ENCODE data around the gene GSAP.
"Not testable (repeated sequence)": the region's sequence is repeated elsewhere in the genome, so short reads cannot be mapped to it uniquely, and the experiment has no call there.

The GSAP gene

DNA sequence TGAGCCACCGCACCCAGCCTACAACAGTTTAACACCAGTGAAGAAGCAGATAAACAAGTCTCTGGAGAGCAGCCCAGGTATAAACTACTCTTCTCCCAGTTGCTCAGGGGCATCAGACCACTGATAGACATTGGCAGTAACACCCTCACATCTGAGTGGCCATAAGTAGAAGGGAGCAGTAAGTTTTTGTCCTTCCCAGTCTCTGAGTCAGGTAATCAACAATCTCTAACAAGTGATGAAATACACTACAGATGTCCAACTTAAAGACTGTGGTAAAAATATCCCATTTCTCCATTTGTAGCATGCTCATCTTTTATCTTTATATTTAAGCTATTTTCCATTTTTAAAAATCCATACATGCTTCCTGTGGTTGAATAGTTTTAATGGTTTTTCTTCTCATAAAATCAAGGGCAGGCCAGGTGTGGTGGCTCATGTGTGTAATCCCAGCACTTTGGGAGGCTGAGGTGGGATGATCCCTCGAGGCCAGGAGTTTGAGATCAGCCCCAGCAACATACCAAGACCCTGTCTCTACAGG is 78.6 kb downstream of the GSAP start:
- Histone ChIP-seq H3K9ac (ENCODE audit: low read depth in 1 of 2, low read length in 2 of 2) (no peak overlapping the region), H3K9me3 (ENCODE audit: control insufficient read depth in 1 of 2, low read length in 2 of 2) (no peaks in the 10 kb centered on the region), H3K4me1 (ENCODE audit: control insufficient read depth in 1 of 2, insufficient read depth in 2 of 2, low read length in 2 of 2) (peaks cover 0 to 4% of the 10 kb centered on the region in 2 donors), H3K27me3 (ENCODE audit: control insufficient read depth in 1 of 2, insufficient read depth in 2 of 2, low read length in 2 of 2) (no peaks in the 10 kb centered on the region), H3K4me3 (ENCODE audit: low read depth in 1 of 2, low read length in 2 of 2) (no peak overlapping the region), H3K27ac (ENCODE audit: low read depth, low read length) (no peak overlapping the region), H3K36me3 (ENCODE audit: control insufficient read depth in 1 of 2, insufficient read depth in 2 of 2, low read length in 2 of 2) (no peaks in the 10 kb centered on the region)

DNA sequence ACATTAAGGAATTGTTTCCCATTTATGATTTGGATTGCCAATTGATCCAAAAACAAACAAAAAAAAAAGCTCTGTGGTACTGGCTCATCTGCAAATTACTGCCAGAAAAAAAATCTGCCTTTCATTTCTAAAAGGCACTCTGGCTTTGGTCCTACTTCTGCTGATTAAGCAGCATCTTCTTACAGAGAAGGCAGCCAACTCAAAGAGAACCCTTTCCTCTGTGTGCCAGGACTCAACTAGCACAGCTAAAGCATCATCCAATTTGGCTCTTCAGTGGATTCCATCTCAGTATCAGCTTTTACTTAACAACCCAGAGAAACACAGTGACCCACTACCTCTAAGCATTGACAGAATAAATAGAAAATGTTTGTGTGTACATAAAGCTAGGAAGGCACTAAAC is 80.6 kb downstream of the GSAP start:
- Histone ChIP-seq H3K27me3 (ENCODE audit: control insufficient read depth in 1 of 2, insufficient read depth in 2 of 2, low read length in 2 of 2) (no peaks in the 10 kb centered on the region), H3K36me3 (ENCODE audit: control insufficient read depth in 1 of 2, insufficient read depth in 2 of 2, low read length in 2 of 2) (no peaks in the 10 kb centered on the region), H3K27ac (ENCODE audit: low read depth, low read length) (no peak overlapping the region), H3K4me3 (ENCODE audit: low read depth in 1 of 2, low read length in 2 of 2) (no peak overlapping the region), H3K4me1 (ENCODE audit: control insufficient read depth in 1 of 2, insufficient read depth in 2 of 2, low read length in 2 of 2) (peaks cover 3 to 11% of the 10 kb centered on the region in 2 donors), H3K9me3 (ENCODE audit: control insufficient read depth in 1 of 2, low read length in 2 of 2) (no peaks in the 10 kb centered on the region), H3K9ac (ENCODE audit: low read depth in 1 of 2, low read length in 2 of 2) (no peak overlapping the region)

DNA sequence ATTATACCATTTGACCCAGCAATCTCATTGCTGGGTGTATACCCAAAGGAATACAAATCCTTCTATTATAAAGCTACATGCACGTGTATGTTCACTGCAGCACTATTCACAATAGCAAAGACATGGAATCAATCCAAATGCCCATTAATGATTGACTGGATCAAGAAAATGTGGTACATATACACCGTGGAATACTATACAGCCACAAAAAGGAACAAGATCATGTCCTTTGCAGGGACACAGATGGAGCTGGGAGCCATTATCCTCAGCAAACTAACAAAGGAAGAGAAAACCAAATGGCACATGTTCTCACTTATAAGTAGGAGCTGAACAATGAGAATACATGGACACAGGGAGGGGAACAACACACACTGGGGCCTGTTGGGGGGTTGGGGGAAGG is 82.1 kb downstream of the GSAP start:
- H3K9me3 ChIP-seq (ENCODE audit: control insufficient read depth in 1 of 2, low read length in 2 of 2); H3K36me3 ChIP-seq (ENCODE audit: control insufficient read depth in 1 of 2, insufficient read depth in 2 of 2, low read length in 2 of 2); H3K4me3 ChIP-seq (ENCODE audit: low read depth in 1 of 2, low read length in 2 of 2); H3K9ac ChIP-seq (ENCODE audit: low read depth in 1 of 2, low read length in 2 of 2); H3K27me3 ChIP-seq (ENCODE audit: control insufficient read depth in 1 of 2, insufficient read depth in 2 of 2, low read length in 2 of 2); H3K27ac ChIP-seq (ENCODE audit: low read depth, low read length): not testable (repeated sequence)
- H3K4me1 ChIP-seq (ENCODE audit: control insufficient read depth in 1 of 2, insufficient read depth in 2 of 2, low read length in 2 of 2): peaks cover 7 to 11% of the 10 kb centered on the region in 2 donors

DNA sequence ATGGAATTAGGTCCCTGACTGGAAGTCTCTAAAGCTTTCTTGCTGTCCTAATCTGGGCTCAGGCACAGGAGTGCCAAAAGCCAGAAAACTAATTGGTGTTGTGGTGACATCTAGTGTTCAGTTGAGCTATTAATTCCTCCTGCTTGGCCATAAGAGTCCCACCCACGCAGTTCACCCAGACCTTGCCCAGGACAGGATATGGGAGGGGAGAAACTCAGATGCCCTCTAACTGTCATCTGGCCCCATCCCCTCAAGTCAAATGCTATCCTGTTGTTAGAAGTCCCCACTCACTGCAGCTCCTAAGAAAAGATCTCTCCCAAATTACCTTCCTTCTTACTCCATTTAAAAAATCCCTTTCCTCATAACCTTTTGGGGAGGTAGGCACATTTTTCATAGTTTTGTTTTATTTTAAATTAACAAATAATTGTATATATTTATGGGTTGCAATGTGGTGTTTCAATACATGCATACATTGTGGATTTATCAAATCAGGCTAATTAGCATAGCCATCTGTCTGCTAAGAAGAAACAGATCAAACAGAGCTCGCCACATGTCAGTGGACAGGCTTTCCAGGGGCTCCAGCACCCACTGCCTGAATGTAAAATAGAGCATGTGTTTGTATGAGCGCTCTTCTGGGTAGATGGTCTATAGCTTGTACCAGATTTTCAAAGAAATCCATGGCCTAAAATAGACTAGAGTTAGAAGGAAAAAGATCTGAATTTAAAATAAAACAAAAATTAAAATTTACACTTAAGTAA is 84.0 kb downstream of the GSAP start:
- H3K4me1 ChIP-seq (ENCODE audit: control insufficient read depth in 1 of 2, insufficient read depth in 2 of 2, low read length in 2 of 2): peaks cover 12 to 14% of the 10 kb centered on the region in 2 donors
- no peaks in the 10 kb centered on the region for H3K9me3 ChIP-seq (ENCODE audit: control insufficient read depth in 1 of 2, low read length in 2 of 2)
- H3K4me3 ChIP-seq (ENCODE audit: low read depth in 1 of 2, low read length in 2 of 2): no peak overlapping the region
- no peak overlapping the region for H3K27ac ChIP-seq (ENCODE audit: low read depth, low read length)
- H3K36me3 ChIP-seq (ENCODE audit: control insufficient read depth in 1 of 2, insufficient read depth in 2 of 2, low read length in 2 of 2): peaks cover 0 to 4% of the 10 kb centered on the region in 2 donors
- H3K27me3 ChIP-seq (ENCODE audit: control insufficient read depth in 1 of 2, insufficient read depth in 2 of 2, low read length in 2 of 2): no peaks in the 10 kb centered on the region
- no peak overlapping the region for H3K9ac ChIP-seq (ENCODE audit: low read depth in 1 of 2, low read length in 2 of 2)

DNA sequence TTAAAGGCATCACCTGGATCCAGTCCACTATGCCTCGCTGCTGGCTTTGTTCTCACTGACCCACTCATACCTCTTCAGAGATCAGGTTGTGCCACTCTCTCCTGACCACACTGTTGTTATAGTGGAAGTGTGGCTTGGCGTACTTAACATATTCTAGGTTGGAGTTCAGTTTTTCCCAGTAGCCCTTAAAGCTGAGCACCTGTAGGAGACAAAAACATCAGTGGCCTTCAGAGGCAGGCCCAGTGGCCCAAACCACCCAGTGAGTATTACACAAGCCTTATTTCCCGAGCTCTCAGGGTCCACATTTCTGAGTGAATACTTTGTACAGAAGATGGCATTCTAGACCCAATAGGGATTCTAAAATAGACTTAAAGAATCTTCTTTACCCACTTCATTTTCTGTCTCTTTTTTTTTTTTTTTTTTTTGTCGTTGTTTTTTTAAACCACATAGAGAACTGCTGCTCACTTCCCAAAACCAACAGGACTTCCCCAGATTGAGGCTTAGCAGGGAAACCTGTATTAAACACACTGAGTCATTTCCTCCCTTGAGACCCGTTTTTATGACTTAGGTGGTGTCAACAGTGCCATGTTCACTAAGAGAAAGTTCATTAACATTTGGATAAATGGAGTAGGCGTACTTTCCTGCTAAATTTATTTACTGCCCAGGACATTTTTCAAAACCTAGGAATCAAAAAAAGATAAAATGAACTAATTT is 85.8 kb downstream of the GSAP start:
- Histone ChIP-seq H3K9ac (ENCODE audit: low read depth in 1 of 2, low read length in 2 of 2) (no peak overlapping the region), H3K4me1 (ENCODE audit: control insufficient read depth in 1 of 2, insufficient read depth in 2 of 2, low read length in 2 of 2) (peaks cover 12 to 15% of the 10 kb centered on the region in 2 donors), H3K36me3 (ENCODE audit: control insufficient read depth in 1 of 2, insufficient read depth in 2 of 2, low read length in 2 of 2) (peaks cover 0 to 4% of the 10 kb centered on the region in 2 donors), H3K9me3 (ENCODE audit: control insufficient read depth in 1 of 2, low read length in 2 of 2) (no peaks in the 10 kb centered on the region), H3K4me3 (ENCODE audit: low read depth in 1 of 2, low read length in 2 of 2) (no peak overlapping the region), H3K27ac (ENCODE audit: low read depth, low read length) (no peak overlapping the region), H3K27me3 (ENCODE audit: control insufficient read depth in 1 of 2, insufficient read depth in 2 of 2, low read length in 2 of 2) (no peaks in the 10 kb centered on the region)

DNA sequence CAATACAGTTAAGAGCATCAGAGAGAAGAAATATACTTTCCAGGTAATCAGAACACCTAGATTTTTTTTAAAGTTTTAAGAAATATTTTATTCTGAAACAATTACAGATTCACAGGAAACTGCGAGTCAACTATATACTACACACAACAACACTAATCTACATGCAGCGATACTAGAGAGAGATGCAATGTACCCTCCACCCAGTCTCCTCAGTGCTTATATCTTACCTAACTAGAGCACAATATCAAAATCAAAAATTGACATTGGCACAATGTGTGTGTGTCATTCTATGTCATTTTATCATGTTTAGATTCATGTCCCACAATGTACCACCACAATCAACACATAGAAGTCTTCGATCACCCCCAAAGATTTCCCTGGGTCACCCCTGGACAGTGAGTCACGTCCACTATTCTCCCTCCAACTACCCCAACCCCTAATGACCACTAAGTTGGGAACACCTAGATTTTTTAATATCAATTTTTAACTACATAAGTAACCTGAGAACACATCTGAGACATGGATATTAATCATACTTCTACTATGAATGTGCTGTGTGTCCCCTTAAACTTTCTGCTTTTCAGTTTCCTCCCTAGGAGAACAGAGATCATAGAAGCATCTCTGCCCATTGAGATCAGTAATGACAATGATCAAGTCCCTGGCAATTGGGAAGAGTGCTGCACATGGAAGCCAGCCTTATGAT is 86.5 kb downstream of the GSAP start:
- Histone ChIP-seq H3K27me3 (ENCODE audit: control insufficient read depth in 1 of 2, insufficient read depth in 2 of 2, low read length in 2 of 2) (no peaks in the 10 kb centered on the region), H3K4me1 (ENCODE audit: control insufficient read depth in 1 of 2, insufficient read depth in 2 of 2, low read length in 2 of 2) (peaks cover 12 to 15% of the 10 kb centered on the region in 2 donors), H3K36me3 (ENCODE audit: control insufficient read depth in 1 of 2, insufficient read depth in 2 of 2, low read length in 2 of 2) (peaks cover 0 to 4% of the 10 kb centered on the region in 2 donors), H3K9ac (ENCODE audit: low read depth in 1 of 2, low read length in 2 of 2) (no peak overlapping the region), H3K27ac (ENCODE audit: low read depth, low read length) (no peak overlapping the region), H3K4me3 (ENCODE audit: low read depth in 1 of 2, low read length in 2 of 2) (no peak overlapping the region), H3K9me3 (ENCODE audit: control insufficient read depth in 1 of 2, low read length in 2 of 2) (no peaks in the 10 kb centered on the region)

DNA sequence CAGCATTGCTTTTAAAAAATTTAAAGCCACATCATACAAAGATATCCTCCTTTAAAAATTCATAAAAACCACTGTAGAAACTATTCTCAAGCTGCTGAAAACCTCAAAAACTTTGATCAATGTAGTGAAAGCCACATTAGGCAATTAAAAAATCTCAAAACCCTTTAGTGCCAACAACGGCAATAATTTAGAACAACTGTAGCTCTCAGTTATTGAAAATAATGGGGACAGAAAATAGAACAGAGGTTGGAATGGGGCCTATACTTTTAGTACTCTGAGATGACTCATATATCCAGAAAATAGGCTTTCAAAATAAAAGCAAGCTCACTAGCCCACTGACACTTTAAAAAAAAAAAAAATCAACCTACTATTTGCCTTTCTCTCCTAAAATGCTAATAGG is 87.5 kb downstream of the GSAP start:
- no peak overlapping the region for H3K27ac ChIP-seq (ENCODE audit: low read depth, low read length)
- H3K27me3 ChIP-seq (ENCODE audit: control insufficient read depth in 1 of 2, insufficient read depth in 2 of 2, low read length in 2 of 2): no peaks in the 10 kb centered on the region
- no peak overlapping the region for H3K9ac ChIP-seq (ENCODE audit: low read depth in 1 of 2, low read length in 2 of 2)
- H3K9me3 ChIP-seq (ENCODE audit: control insufficient read depth in 1 of 2, low read length in 2 of 2): no peaks in the 10 kb centered on the region
- H3K36me3 ChIP-seq (ENCODE audit: control insufficient read depth in 1 of 2, insufficient read depth in 2 of 2, low read length in 2 of 2): peaks cover 0 to 6% of the 10 kb centered on the region in 2 donors
- no peak overlapping the region for H3K4me3 ChIP-seq (ENCODE audit: low read depth in 1 of 2, low read length in 2 of 2)
- H3K4me1 ChIP-seq (ENCODE audit: control insufficient read depth in 1 of 2, insufficient read depth in 2 of 2, low read length in 2 of 2): peaks cover 12 to 15% of the 10 kb centered on the region in 2 donors

DNA sequence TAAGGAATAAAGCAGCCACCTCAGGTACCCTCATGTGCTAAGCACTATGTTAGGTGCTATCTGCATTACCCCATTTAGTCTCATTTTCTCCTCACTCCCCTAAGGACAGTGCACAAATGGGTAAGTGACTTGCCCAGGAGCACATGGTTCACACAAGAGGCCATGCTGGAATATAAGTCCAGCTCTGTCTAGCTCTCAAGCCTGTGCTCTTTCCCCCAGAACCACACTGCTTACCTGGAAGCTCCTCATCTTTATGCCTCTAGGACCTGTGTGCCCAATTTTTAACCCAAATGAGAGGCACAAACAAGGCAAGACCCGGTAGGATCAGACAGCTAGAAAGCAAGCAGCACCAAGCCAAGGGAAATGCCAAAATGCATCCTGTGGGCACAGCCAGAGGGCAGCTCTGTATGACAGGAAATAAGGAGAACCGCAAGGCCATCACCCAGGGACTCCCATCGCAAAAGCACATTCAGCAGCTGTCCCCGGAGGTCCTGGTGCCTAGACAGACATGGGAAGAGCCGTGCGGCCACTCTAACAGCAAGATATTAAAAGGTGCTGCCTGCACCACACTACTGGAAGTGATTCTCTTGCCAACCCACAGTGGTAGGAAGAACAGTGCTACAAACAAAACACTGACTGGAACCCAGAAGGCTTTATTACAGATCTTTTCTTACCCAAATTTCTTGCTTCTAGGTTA is 88.1 kb downstream of the GSAP start:
- H3K27ac ChIP-seq (ENCODE audit: low read depth, low read length): no peak overlapping the region
- no peak overlapping the region for H3K4me3 ChIP-seq (ENCODE audit: low read depth in 1 of 2, low read length in 2 of 2)

DNA sequence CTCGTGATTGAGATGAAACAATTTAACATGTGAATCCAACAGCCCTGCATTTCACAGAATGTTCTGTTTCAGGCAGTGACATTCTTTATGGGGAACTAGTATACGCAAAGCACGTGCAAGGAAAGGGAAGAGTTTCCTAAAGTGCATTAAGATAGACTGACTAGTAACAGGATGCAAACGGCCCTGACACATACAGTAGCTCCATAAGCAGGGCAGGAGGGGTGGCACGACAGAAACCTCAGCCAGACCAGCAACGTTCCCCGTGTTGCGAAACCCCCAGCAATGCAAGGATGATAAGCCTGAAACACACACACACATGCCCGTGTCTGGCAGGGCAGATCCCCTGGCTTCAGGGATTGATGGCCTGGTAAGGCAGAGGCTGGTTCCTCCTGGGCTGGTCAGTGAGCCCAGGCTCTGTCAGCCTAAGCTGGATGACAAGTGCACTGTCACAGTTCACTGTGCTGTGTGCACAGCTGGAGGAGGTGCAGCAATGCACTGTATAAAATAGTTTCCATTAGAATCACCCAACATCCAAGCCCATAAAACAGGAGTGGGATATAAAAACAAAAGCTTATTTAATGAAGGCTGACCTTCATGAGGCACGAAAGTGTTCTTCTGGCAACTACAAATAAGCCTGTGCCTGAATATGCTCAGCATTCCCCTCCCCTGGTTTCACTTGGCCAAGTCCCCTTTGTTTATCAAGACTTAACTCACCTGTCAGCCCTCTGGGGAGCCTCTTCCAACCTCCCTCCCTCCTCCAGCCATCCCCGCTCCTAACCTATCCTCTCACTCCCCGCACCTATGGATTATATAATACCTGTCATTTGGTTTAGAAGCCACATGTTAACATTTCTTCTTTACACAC is 88.8 kb downstream of the GSAP start:
- Histone ChIP-seq H3K4me1 (ENCODE audit: control insufficient read depth in 1 of 2, insufficient read depth in 2 of 2, low read length in 2 of 2) (peaks cover 12 to 15% of the 10 kb centered on the region in 2 donors), H3K9me3 (ENCODE audit: control insufficient read depth in 1 of 2, low read length in 2 of 2) (no peaks in the 10 kb centered on the region), H3K27ac (ENCODE audit: low read depth, low read length) (no peak overlapping the region), H3K36me3 (ENCODE audit: control insufficient read depth in 1 of 2, insufficient read depth in 2 of 2, low read length in 2 of 2) (peaks cover 0 to 6% of the 10 kb centered on the region in 2 donors), H3K27me3 (ENCODE audit: control insufficient read depth in 1 of 2, insufficient read depth in 2 of 2, low read length in 2 of 2) (no peaks in the 10 kb centered on the region), H3K4me3 (ENCODE audit: low read depth in 1 of 2, low read length in 2 of 2) (no peak overlapping the region), H3K9ac (ENCODE audit: low read depth in 1 of 2, low read length in 2 of 2) (no peak overlapping the region)

More for the DNA sequence above, 88.1 kb downstream of the GSAP start:
- Histone ChIP-seq H3K4me1 (ENCODE audit: control insufficient read depth in 1 of 2, insufficient read depth in 2 of 2, low read length in 2 of 2) (peaks cover 12 to 15% of the 10 kb centered on the region in 2 donors), H3K9me3 (ENCODE audit: control insufficient read depth in 1 of 2, low read length in 2 of 2) (no peaks in the 10 kb centered on the region), H3K27me3 (ENCODE audit: control insufficient read depth in 1 of 2, insufficient read depth in 2 of 2, low read length in 2 of 2) (no peaks in the 10 kb centered on the region), H3K36me3 (ENCODE audit: control insufficient read depth in 1 of 2, insufficient read depth in 2 of 2, low read length in 2 of 2) (peaks cover 0 to 6% of the 10 kb centered on the region in 2 donors), H3K9ac (ENCODE audit: low read depth in 1 of 2, low read length in 2 of 2) (no peak overlapping the region)
